Left ventricle myocardium inferior (tissue), 1 donor: Measurements from ENCODE around the gene ODAD4. TPM values are rescaled to one million over a fixed set of nuclear protein-coding genes. Genes with fewer than 3 reads are reported as not detected.

ENCODE experiments used
- DNase-seq: peaks from one replicate; pipeline ENCODE4 v3.0.0-alpha.2; 2020
- H3K27ac ChIP-seq: fragments of 200-600 bp; replicated peaks from 2 replicates; pipeline ENCODE4 v1.8.0; 2021
- H3K27me3 ChIP-seq: fragments of 200-600 bp; 2 replicates; pipeline ENCODE4 v1.8.0; 2021; ENCODE audit warnings: low read depth
- H3K36me3 ChIP-seq: fragments of 200-600 bp; 2 replicates; pipeline ENCODE4 v1.8.0; 2021
- H3K4me1 ChIP-seq: fragments of 200-600 bp; 2 replicates; pipeline ENCODE4 v1.8.0; 2021
- H3K4me3 ChIP-seq: fragments of 200-600 bp; 2 replicates; pipeline ENCODE4 v1.8.0; 2021; ENCODE audit warnings: mild to moderate bottlenecking, moderate library complexity
- H3K9me3 ChIP-seq: fragments of 200-600 bp; replicated peaks from 2 replicates; pipeline ENCODE4 v1.8.0; 2021
- CTCF ChIP-seq: fragments of 200-600 bp; IDR thresholded peaks from 2 replicates; pipeline ENCODE4 v1.8.0; 2021; ENCODE audit warnings: antibody characterized with exemption, mild to moderate bottlenecking, borderline replicate concordance
- intact Hi-C: fragments of 100-400 bp; cut with micrococcal nuclease; formaldehyde crosslinking; loops from one replicate; pipeline ENCODE4 v1.11.0; 2022
- total RNA-seq: library from RNA; stranded (reverse); fragmentation: NEBNext Ultra II Directional; extraction: Animal tissue kit (Norgen Biotek cat#: 25700); gene quantifications from one replicate; pipeline ENCODE4 v1.2.1, GENCODE V29; 2021
- donor health status: DM: no; HTN: yes; CAD: no; lungs with severe emphysema.

ODAD4 gene
- total RNA-seq, 1 donor from 2014 or later: 1.3 TPM

GRCh38 chr17:41988418-41988817 is 58.0 kb downstream of the ODAD4 start:
- intact Hi-C loops: no loop called here

GRCh38 chr17:41989702-41990419 is 59.4 kb downstream of the ODAD4 start:
- Histone ChIP-seq H3K4me3 (no peak overlapping the region), H3K27ac (no peak overlapping the region), H3K36me3 (peaks cover 98% of the 10 kb centered on the region), H3K4me1 (no peaks in the 10 kb centered on the region), H3K9me3 (no peaks in the 10 kb centered on the region), H3K27me3 (no peaks in the 10 kb centered on the region)
- intact Hi-C loops: no loop called here
- TF ChIP-seq CTCF: no peak
- no peak for DNase-seq

More at GRCh38 chr17:41988418-41988817, 58.0 kb downstream of the ODAD4 start:
- no peak overlapping the region for H3K4me3 ChIP-seq
- TF ChIP-seq CTCF: no peak
- H3K27me3 ChIP-seq: no peaks in the 10 kb centered on the region
- H3K27ac ChIP-seq: no peak overlapping the region
- no peaks in the 10 kb centered on the region for H3K4me1 ChIP-seq
- DNase-seq: no peak
- peaks cover 97% of the 10 kb centered on the region for H3K36me3 ChIP-seq
- H3K9me3 ChIP-seq: no peaks in the 10 kb centered on the region

- no peak for DNase-seq
- Histone ChIP-seq H3K9me3 (no peaks in the 10 kb centered on the region), H3K27ac (no peak overlapping the region)
Measured at GRCh38 chr17:41992576-41992975, 62.2 kb downstream of the ODAD4 start.

GRCh38 chr17:41996855-41997164 is 66.4 kb downstream of the ODAD4 start:
- DNase-seq: no peak
- intact Hi-C loops: no loop called here
- Histone ChIP-seq H3K27ac (no peak overlapping the region), H3K4me1 (peaks cover 21% of the 10 kb centered on the region), H3K4me3 (no peak overlapping the region), H3K36me3 (peaks cover 99% of the 10 kb centered on the region), H3K27me3 (no peaks in the 10 kb centered on the region), H3K9me3 (no peaks in the 10 kb centered on the region)
- TF ChIP-seq CTCF: no peak

More at GRCh38 chr17:41992576-41992975, 62.2 kb downstream of the ODAD4 start:
- Histone ChIP-seq H3K27me3 (no peaks in the 10 kb centered on the region), H3K36me3 (peaks cover 100% of the 10 kb centered on the region), H3K4me1 (no peaks in the 10 kb centered on the region), H3K4me3 (no peak overlapping the region)
- TF ChIP-seq CTCF: no peak
- intact Hi-C loops: no loop called here

GRCh38 chr17:41998497-41998896 is 68.1 kb downstream of the ODAD4 start:
- Histone ChIP-seq H3K9me3 (no peaks in the 10 kb centered on the region), H3K36me3 (peaks cover 96% of the 10 kb centered on the region), H3K27me3 (no peaks in the 10 kb centered on the region), H3K27ac (no peak overlapping the region), H3K4me1 (peaks cover 35% of the 10 kb centered on the region), H3K4me3 (no peak overlapping the region)
- no peak for DNase-seq
- no peak for TF ChIP-seq CTCF
- intact Hi-C loops: no loop called here
